ENCODE data around the gene AK5.

Gene AK5

DNA sequence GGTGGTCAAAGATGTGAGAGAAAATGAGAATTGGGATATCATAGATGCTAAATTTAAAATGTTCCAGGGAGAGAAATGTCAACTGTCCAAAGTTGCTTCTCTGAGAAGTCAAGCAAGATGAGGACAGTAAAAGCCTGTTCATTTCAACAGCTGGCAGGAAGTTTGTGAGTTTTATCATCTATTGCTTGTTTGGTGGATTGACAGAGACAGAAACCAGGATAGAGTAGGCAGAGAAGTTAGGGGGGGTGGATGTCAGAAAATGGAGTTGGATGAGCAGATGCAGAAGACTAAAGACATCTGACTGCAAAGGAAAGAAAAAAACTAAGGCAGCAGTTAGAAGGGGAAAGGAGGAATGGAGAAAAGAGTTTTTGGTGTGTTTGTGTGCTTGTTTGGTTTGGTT, 78.4 kb downstream of the AK5 start:
- TF ChIP-seq CTCF (IDR thresholded peaks at IDR 0.05; ENCODE audit: low read length) (no peak), EZH2phosphoT487 (IDR thresholded peaks at IDR 0.05; ENCODE audit: low read length) (no peak), EZH2 (optimal IDR thresholded peaks at IDR 0.05; ENCODE audit: low read depth, low read length) (no peak)
- no peak for DNase-seq

GRCh38 chr1:77361621-77362020, 79.8 kb downstream of the AK5 start:
- no peak overlapping the region for H3K4me2 ChIP-seq (ENCODE audit: low read depth, low read length)
- H3K36me3 ChIP-seq (replicated peaks; ENCODE audit: insufficient read depth, low read length): no peaks in the 10 kb centered on the region
- H3K9me2 ChIP-seq (replicated peaks; ENCODE audit: insufficient read depth, low read length): no peaks in the 10 kb centered on the region
- no peak overlapping the region for H3K9ac ChIP-seq (ENCODE audit: low read length)
- H4K20me1 ChIP-seq (ENCODE audit: insufficient read depth, low read length): no peaks in the 10 kb centered on the region
- TF ChIP-seq EZH2phosphoT487 (IDR thresholded peaks at IDR 0.05; ENCODE audit: low read length) (no peak), EZH2 (optimal IDR thresholded peaks at IDR 0.05; ENCODE audit: low read depth, low read length) (no peak), CTCF (IDR thresholded peaks at IDR 0.05; ENCODE audit: low read length) (no peak)
- H3F3A ChIP-seq (ENCODE audit: insufficient read depth, low read length): no peaks in the 10 kb centered on the region
- H3K27ac ChIP-seq (ENCODE audit: low read length): no peak overlapping the region
- H3K27me3 ChIP-seq (replicated peaks; ENCODE audit: insufficient read depth, low read length): no peaks in the 10 kb centered on the region
- H3K79me2 ChIP-seq (ENCODE audit: low read length): no peaks in the 10 kb centered on the region
- H3K4me3 ChIP-seq (ENCODE audit: low read length): no peak overlapping the region
- H2AFZ ChIP-seq (ENCODE audit: low read length): no peak overlapping the region
- H3K4me1 ChIP-seq (ENCODE audit: low read length): no peaks in the 10 kb centered on the region
- DNase-seq: no peak
- no peaks in the 10 kb centered on the region for H3K9me3 ChIP-seq (replicated peaks; ENCODE audit: insufficient read depth, low read length)

More for the DNA sequence above, 78.4 kb downstream of the AK5 start:
- no peaks in the 10 kb centered on the region for H3K79me2 ChIP-seq (ENCODE audit: low read length)
- H3K4me3 ChIP-seq (ENCODE audit: low read length): no peak overlapping the region
- no peaks in the 10 kb centered on the region for H3K9me3 ChIP-seq (replicated peaks; ENCODE audit: insufficient read depth, low read length)
- H3K4me2 ChIP-seq (ENCODE audit: low read depth, low read length): no peak overlapping the region
- no peaks in the 10 kb centered on the region for H3K36me3 ChIP-seq (replicated peaks; ENCODE audit: insufficient read depth, low read length)
- H2AFZ ChIP-seq (ENCODE audit: low read length): no peak overlapping the region
- no peak overlapping the region for H3K9ac ChIP-seq (ENCODE audit: low read length)
- no peaks in the 10 kb centered on the region for H3F3A ChIP-seq (ENCODE audit: insufficient read depth, low read length)
- no peaks in the 10 kb centered on the region for H3K4me1 ChIP-seq (ENCODE audit: low read length)
- no peaks in the 10 kb centered on the region for H3K9me2 ChIP-seq (replicated peaks; ENCODE audit: insufficient read depth, low read length)
- H3K27ac ChIP-seq (ENCODE audit: low read length): no peak overlapping the region
- H3K27me3 ChIP-seq (replicated peaks; ENCODE audit: insufficient read depth, low read length): no peaks in the 10 kb centered on the region
- H4K20me1 ChIP-seq (ENCODE audit: insufficient read depth, low read length): no peaks in the 10 kb centered on the region

DNA sequence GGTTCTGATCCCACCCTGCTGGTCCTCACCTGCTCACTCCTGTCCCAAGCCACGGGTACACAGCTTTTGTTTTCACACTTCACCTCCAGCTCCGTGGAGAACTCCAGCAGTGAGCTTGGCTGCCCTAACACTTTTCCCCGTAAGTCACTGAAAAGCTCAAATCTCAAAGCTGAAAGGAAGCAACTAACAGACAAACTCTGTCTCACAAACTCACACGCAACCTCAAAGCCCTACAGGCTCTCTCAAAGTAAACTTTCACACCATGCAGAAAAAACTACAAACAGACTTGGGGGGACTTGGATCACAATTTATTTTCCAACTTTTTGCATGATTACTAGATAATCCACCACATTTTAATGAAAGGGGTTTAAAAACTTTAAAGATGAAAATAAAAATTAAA, 88.3 kb downstream of the AK5 start:
- H3K4me3 ChIP-seq (ENCODE audit: low read length): no peak overlapping the region
- TF ChIP-seq CTCF (IDR thresholded peaks at IDR 0.05; ENCODE audit: low read length) (no peak), EZH2phosphoT487 (IDR thresholded peaks at IDR 0.05; ENCODE audit: low read length) (no peak), EZH2 (optimal IDR thresholded peaks at IDR 0.05; ENCODE audit: low read depth, low read length) (no peak)
- DNase-seq: no peak
- H3K9me2 ChIP-seq (replicated peaks; ENCODE audit: insufficient read depth, low read length): no peaks in the 10 kb centered on the region
- no peaks in the 10 kb centered on the region for H3K36me3 ChIP-seq (replicated peaks; ENCODE audit: insufficient read depth, low read length)
- H2AFZ ChIP-seq (ENCODE audit: low read length): no peak overlapping the region
- no peak overlapping the region for H3K4me2 ChIP-seq (ENCODE audit: low read depth, low read length)
- no peaks in the 10 kb centered on the region for H3K4me1 ChIP-seq (ENCODE audit: low read length)
- H4K20me1 ChIP-seq (ENCODE audit: insufficient read depth, low read length): no peaks in the 10 kb centered on the region
- no peaks in the 10 kb centered on the region for H3K79me2 ChIP-seq (ENCODE audit: low read length)
- no peak overlapping the region for H3K9ac ChIP-seq (ENCODE audit: low read length)
- no peak overlapping the region for H3K27ac ChIP-seq (ENCODE audit: low read length)
- no peaks in the 10 kb centered on the region for H3K27me3 ChIP-seq (replicated peaks; ENCODE audit: insufficient read depth, low read length)
- H3F3A ChIP-seq (ENCODE audit: insufficient read depth, low read length): no peaks in the 10 kb centered on the region
- no peaks in the 10 kb centered on the region for H3K9me3 ChIP-seq (replicated peaks; ENCODE audit: insufficient read depth, low read length)

All from MM.1S (cell line).